IPS-18a (cell line): ENCODE results near the gene SERINC3.

ENCODE experiments used
- H3K27ac ChIP-seq: one replicate; pipeline ENCODE4 v1.5.1; 2013; ENCODE audit warnings: low read length
- H3K27me3 ChIP-seq: one replicate; pipeline ENCODE4 v1.6.1; 2013; ENCODE audit warnings: mild to moderate bottlenecking, low read length; ENCODE audit not compliant: control insufficient read depth, insufficient read depth
- H3K36me3 ChIP-seq: one replicate; pipeline ENCODE4 v1.6.1; 2013; ENCODE audit warnings: low read depth, low read length; ENCODE audit not compliant: control insufficient read depth
- H3K4me1 ChIP-seq: one replicate; pipeline ENCODE4 v1.6.1; 2013; ENCODE audit warnings: low read depth, low read length; ENCODE audit not compliant: control insufficient read depth
- H3K4me3 ChIP-seq: one replicate; pipeline ENCODE4 v1.5.1; 2013; ENCODE audit warnings: low read length
- H3K9ac ChIP-seq: one replicate; pipeline ENCODE4 v1.6.1; 2013; ENCODE audit warnings: mild to moderate bottlenecking, low read length, moderate library complexity
- H3K9me3 ChIP-seq: one replicate; pipeline ENCODE4 v1.6.1; 2013; ENCODE audit warnings: low read depth, low read length; ENCODE audit not compliant: control insufficient read depth

Gene SERINC3

GRCh38 chr20:44504402-44505307, 17.2 kb downstream of the SERINC3 start:
- no peak overlapping the region for H3K4me3 ChIP-seq
- no peaks in the 10 kb centered on the region for H3K9me3 ChIP-seq
- peaks cover 56% of the 10 kb centered on the region for H3K36me3 ChIP-seq
- H3K27me3 ChIP-seq: no peaks in the 10 kb centered on the region
- no peak overlapping the region for H3K9ac ChIP-seq
- no peaks in the 10 kb centered on the region for H3K4me1 ChIP-seq
- no peak overlapping the region for H3K27ac ChIP-seq

DNA sequence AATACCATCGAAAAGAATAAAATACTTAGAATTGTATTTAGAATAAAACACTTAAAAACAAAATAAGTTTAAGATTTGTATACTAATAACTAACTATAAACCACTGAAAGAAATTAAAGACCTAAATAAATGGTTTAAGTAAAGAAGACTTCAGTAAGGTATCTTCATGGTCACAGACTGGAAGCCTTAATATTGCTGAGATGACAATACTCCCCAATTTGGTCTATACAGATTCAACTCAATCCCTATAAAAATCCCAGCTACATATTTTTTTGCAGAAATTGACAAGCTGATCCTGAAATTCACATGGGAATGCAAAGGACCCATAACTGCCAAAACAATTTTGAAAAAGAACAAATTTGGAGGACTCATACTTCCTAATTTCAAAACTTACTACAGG, 18.9 kb downstream of the SERINC3 start:
- Histone ChIP-seq H3K9me3 (no peaks in the 10 kb centered on the region), H3K27me3 (no peaks in the 10 kb centered on the region), H3K36me3 (peaks cover 43% of the 10 kb centered on the region), H3K9ac (no peak overlapping the region), H3K27ac (no peak overlapping the region), H3K4me3 (no peak overlapping the region), H3K4me1 (no peaks in the 10 kb centered on the region)

DNA sequence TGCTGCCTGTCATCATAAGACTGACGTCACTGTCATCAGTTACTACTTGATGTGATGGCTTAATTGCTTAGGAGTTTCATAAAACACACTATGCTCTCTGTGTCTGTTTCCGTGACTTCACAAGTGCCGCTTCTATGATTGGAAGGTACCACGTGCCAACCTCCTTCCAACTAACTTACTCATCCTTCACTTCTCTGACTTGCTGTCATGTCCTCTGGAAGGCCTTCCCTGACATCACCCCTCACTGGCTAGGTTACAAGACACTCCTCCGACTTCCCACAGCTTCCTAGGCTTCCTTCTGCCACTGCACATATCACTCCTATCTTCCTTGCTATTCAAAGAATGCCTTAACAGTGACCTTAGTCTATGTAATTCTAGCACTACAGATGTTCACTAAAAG, 20.4 kb downstream of the SERINC3 start:
- H3K36me3 ChIP-seq: peaks cover 49% of the 10 kb centered on the region
- H3K9ac ChIP-seq: no peak overlapping the region
- H3K27ac ChIP-seq: no peak overlapping the region
- H3K4me1 ChIP-seq: no peaks in the 10 kb centered on the region
- no peaks in the 10 kb centered on the region for H3K27me3 ChIP-seq
- H3K4me3 ChIP-seq: no peak overlapping the region
- no peaks in the 10 kb centered on the region for H3K9me3 ChIP-seq

DNA sequence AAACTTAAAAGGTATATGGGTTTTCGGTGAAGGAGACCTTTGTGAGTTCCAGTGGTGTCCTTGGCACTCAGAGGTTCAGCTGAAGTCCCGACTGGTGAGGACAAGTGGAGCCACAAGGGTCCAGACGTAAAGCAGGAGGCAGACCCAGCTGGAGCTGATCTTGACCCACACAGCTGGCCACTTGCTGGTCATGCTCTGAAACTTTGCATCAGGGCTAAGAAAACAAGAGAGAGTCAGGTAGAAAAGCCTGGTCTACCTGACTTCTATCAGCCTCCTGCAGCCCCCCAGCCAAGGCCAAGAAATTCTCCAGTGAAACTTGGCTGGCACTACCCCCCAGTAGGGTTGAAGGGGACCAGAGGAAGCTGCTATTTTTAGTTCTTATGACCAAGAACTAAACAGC, 21.6 kb downstream of the SERINC3 start:
- no peaks in the 10 kb centered on the region for H3K27me3 ChIP-seq
- no peaks in the 10 kb centered on the region for H3K4me1 ChIP-seq
- no peak overlapping the region for H3K4me3 ChIP-seq
- no peaks in the 10 kb centered on the region for H3K9me3 ChIP-seq
- H3K36me3 ChIP-seq: peaks cover 60% of the 10 kb centered on the region
- no peak overlapping the region for H3K27ac ChIP-seq
- no peak overlapping the region for H3K9ac ChIP-seq

DNA sequence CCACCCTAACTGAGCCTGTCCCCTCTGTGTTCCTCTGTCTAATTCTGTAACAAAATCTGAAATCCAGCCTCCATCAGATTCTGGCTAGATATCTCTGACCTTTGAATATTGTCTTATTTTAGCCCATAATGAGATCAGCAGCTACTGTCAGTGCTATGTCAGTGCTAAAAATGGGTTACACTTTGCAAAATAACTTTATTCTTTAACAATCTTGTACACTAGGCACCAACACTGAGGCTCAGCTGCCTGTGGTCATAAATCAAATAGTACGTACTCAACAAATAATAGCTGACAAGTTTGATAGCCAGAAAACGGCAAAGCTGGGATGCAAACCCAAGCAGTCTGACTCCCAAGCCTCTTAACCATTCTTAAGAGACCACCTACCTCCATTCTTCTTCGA, 24.1 kb downstream of the SERINC3 start:
- Histone ChIP-seq H3K36me3 (peaks cover 45% of the 10 kb centered on the region), H3K9ac (no peak overlapping the region), H3K9me3 (no peaks in the 10 kb centered on the region), H3K27me3 (no peaks in the 10 kb centered on the region), H3K4me3 (no peak overlapping the region), H3K27ac (no peak overlapping the region), H3K4me1 (no peaks in the 10 kb centered on the region)

- Histone ChIP-seq H3K27ac (no peak overlapping the region), H3K36me3 (peaks cover 45% of the 10 kb centered on the region)
Measured at GRCh38 chr20:44496976-44497375, 24.9 kb downstream of the SERINC3 start.

GRCh38 chr20:44495802-44496481, 25.9 kb downstream of the SERINC3 start:
- Histone ChIP-seq H3K4me1 (no peaks in the 10 kb centered on the region), H3K27me3 (no peaks in the 10 kb centered on the region), H3K9me3 (no peaks in the 10 kb centered on the region), H3K9ac (no peak overlapping the region), H3K27ac (no peak overlapping the region), H3K36me3 (peaks cover 44% of the 10 kb centered on the region), H3K4me3 (no peak overlapping the region)

More at GRCh38 chr20:44496976-44497375, 24.9 kb downstream of the SERINC3 start:
- Histone ChIP-seq H3K9me3 (no peaks in the 10 kb centered on the region), H3K9ac (no peak overlapping the region), H3K27me3 (no peaks in the 10 kb centered on the region), H3K4me3 (no peak overlapping the region), H3K4me1 (no peaks in the 10 kb centered on the region)

GRCh38 chr20:44495257-44495656, 26.6 kb downstream of the SERINC3 start:
- Histone ChIP-seq H3K9ac (no peak overlapping the region), H3K27ac (no peak overlapping the region), H3K27me3 (no peaks in the 10 kb centered on the region), H3K36me3 (peaks cover 39% of the 10 kb centered on the region), H3K4me1 (no peaks in the 10 kb centered on the region), H3K4me3 (no peak overlapping the region), H3K9me3 (no peaks in the 10 kb centered on the region)

DNA sequence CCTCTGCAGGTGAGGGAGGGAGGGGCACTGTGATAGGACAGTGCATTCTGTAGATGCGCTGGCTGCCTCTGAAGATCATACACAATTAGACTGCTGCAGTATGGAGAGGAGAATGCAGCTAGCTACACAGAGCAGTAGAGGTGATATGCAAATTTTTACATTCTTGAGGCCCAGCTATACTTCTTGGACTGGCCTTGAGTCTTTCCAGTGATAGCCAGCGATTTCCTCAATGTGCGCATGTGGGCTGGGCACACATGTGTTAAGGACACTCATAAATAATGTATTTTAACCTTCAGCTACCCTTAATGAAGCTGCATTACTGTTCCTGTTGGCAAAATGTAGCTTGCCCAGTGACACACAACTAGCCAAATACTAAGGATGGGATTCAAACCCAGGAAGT, 27.2 kb downstream of the SERINC3 start:
- no peaks in the 10 kb centered on the region for H3K4me1 ChIP-seq
- H3K9me3 ChIP-seq: no peaks in the 10 kb centered on the region
- peaks cover 41% of the 10 kb centered on the region for H3K36me3 ChIP-seq
- H3K9ac ChIP-seq: no peak overlapping the region
- no peak overlapping the region for H3K4me3 ChIP-seq
- H3K27me3 ChIP-seq: no peaks in the 10 kb centered on the region
- no peak overlapping the region for H3K27ac ChIP-seq

- Histone ChIP-seq H3K27me3 (no peaks in the 10 kb centered on the region), H3K27ac (no peak overlapping the region), H3K36me3 (peaks cover 45% of the 10 kb centered on the region), H3K4me1 (no peaks in the 10 kb centered on the region), H3K4me3 (no peak overlapping the region), H3K9me3 (no peaks in the 10 kb centered on the region), H3K9ac (no peak overlapping the region)
Measured at GRCh38 chr20:44494266-44494665, 27.6 kb downstream of the SERINC3 start.

DNA sequence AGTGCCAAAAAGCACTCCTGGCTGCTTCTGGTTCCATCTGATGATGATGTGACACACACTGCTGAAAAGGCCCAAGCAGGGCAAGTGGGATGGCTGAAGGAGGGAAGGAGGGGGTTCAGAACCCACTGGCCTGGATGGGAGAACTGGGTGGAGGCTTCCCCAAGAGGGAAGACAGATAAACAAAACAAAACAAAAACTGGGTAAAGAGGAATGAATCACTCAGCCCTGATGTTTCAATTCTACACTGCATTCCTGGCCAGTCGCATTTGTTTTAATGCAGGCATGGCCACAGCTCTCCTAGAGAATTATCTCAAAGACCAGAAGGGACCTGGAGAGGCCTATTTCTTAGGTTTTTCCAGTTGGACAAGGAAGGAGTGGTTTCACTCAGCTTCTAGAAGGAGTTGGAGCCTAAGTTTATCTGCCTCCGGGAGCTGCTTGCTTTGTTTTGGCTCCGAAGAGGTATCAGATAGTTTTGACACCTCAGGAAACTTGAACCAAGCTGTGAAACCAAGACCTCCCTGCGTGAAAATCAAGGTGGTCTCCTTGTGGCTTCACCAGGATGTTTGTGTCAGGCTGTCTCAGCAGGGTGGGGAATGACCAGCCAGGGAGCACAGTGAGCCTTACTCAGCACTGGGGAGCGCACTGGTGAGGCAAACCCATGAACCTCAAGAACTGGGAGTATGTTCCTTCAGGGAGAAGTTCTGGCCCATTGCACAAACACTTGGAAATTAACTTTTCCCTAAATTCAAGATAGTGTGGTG, 30.1 kb downstream of the SERINC3 start:
- no peak overlapping the region for H3K9ac ChIP-seq
- no peak overlapping the region for H3K27ac ChIP-seq
- no peaks in the 10 kb centered on the region for H3K4me1 ChIP-seq
- no peaks in the 10 kb centered on the region for H3K9me3 ChIP-seq
- H3K27me3 ChIP-seq: no peaks in the 10 kb centered on the region
- H3K36me3 ChIP-seq: peaks cover 44% of the 10 kb centered on the region
- no peak overlapping the region for H3K4me3 ChIP-seq
